HEK293T (cell line): Measurements from ENCODE around the gene SCN8A.

Experiments used
- HDGF ChIP-seq: fragments of 450-650 bp; IDR thresholded peaks from 2 replicates; pipeline ENCODE4 v1.6.1; 2017; ENCODE audit warnings: antibody characterized with exemption, borderline replicate concordance
- LEF1 ChIP-seq: fragments of 450-650 bp; IDR thresholded peaks from 2 replicates; pipeline ENCODE4 v1.6.1; 2017; ENCODE audit warnings: mild to moderate bottlenecking, borderline replicate concordance
- SP1 ChIP-seq: fragments of 450-650 bp; IDR thresholded peaks from 2 replicates; pipeline ENCODE4 v1.6.1; 2017
- SUZ12 ChIP-seq: fragments of 450-650 bp; IDR thresholded peaks from 2 replicates; pipeline ENCODE4 v1.6.1; 2016; ENCODE audit warnings: mild to moderate bottlenecking
- ZNF384 ChIP-seq: fragments of 450-650 bp; IDR thresholded peaks from 2 replicates; pipeline ENCODE4 v1.6.1; 2016

DNA sequence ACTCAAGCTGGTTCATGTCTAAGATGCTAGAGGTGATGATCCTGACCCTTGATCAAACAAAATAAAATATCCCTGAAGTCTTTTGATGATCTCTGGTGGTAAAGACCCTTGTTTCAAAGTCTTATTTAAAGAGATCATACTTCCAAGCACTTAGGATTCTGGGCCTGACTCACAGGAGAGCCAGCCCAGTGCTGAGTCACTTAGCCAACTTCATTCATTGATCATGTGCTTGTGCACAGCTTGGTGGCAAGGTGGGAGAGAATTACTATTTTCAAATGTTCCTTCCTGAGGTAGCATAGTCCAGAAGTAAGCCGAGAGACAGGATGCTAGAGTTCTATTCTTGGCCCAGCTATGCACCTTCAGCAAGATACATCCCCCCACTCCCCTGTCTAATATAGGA, 40.6 kb downstream of the SCN8A start:
- TF ChIP-seq LEF1 (no peak), SP1 (no peak), HDGF (no peak), ZNF384 (no peak), SUZ12 (no peak)
